ENCODE measurements around the gene LSP1.

DNA sequence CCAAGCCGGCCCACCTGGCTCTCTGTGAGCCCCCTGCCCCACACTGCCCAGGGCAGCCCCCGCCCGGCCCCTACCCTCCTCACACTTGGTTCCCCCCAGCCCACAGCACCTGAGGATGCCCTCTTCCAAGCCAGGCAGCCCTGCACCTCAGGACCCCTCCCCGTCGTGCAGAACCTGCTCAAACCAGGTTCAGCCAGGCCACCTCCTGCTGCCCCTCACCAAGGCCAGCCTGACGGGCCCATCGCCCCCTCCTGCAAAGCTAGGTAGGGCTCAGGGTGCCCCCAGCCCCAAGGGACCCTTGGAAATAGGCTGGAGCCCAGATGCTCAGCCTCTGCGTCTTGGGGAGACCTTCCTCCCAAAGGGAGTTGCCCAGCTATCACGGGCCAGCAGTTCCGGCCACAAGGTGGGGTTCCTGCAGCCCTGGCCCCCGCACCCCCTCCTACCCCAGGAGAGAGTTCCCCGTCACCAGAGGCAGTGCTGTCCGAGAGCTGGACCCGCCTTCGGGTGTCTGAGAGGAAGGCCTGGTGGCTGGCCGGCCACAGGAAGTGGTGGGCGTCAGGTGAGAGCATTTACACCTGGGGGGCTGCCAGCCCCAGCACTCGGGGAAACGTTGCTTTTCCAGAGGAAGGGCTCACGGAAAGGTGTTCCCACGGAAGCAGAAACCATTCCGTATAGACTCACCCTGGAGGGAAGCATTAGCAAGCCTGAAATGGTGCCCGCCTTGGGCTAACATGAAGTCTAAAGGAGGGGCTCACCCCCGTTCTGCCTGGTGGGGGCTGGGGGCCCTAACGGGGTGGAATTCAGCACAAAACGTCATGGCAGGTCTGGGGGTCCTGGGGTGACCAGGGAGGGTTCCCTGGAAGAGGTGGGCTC is 21.3 kb upstream of the LSP1 start:
- TF ChIP-seq POLR2A (IDR thresholded peaks at IDR 0.05; ENCODE audit: extremely low read depth, insufficient read length) (no peak), MYC (IDR thresholded peaks at IDR 0.05; ENCODE audit: low read depth, low read length) (no peak)
- TF ChIP-seq, protein P1, sequence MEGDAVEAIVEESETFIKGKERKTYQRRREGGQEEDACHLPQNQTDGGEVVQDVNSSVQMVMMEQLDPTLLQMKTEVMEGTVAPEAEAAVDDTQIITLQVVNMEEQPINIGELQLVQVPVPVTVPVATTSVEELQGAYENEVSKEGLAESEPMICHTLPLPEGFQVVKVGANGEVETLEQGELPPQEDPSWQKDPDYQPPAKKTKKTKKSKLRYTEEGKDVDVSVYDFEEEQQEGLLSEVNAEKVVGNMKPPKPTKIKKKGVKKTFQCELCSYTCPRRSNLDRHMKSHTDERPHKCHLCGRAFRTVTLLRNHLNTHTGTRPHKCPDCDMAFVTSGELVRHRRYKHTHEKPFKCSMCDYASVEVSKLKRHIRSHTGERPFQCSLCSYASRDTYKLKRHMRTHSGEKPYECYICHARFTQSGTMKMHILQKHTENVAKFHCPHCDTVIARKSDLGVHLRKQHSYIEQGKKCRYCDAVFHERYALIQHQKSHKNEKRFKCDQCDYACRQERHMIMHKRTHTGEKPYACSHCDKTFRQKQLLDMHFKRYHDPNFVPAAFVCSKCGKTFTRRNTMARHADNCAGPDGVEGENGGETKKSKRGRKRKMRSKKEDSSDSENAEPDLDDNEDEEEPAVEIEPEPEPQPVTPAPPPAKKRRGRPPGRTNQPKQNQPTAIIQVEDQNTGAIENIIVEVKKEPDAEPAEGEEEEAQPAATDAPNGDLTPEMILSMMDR (IDR thresholded peaks at IDR 0.05; ENCODE audit: low read depth, low read length): no peak
- TF ChIP-seq, protein P2, sequence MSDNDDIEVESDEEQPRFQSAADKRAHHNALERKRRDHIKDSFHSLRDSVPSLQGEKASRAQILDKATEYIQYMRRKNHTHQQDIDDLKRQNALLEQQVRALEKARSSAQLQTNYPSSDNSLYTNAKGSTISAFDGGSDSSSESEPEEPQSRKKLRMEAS (IDR thresholded peaks at IDR 0.05; ENCODE audit: low read depth, low read length): no peak

All from NB4 (cell line).